Right lobe of liver (tissue), 6 donors: ENCODE measurements around the gene HSD17B4. TPM values are rescaled to one million over a fixed set of nuclear protein-coding genes. Genes with fewer than 3 reads are reported as not detected.
A peak's percentile ranks its signal among the peaks of the same experiment; 100 is the strongest.
"Not testable (repeated sequence)": the region's sequence is repeated elsewhere in the genome, so short reads cannot be mapped to it uniquely, and the experiment has no call there.

Source experiments
- ATAC-seq, 4 donors: fragments of 200-7000 bp; cut with Tn5 transposase; one replicate each; pipeline ENCODE4 v1.9.1; 2020; ENCODE audit warnings: mild to moderate bottlenecking in 4 of 4, moderate library complexity in 4 of 4
- DNase-seq, 3 donors: peaks; one replicate each; pipeline ENCODE4 v3.0.0-alpha.2; 2020
- H3K27ac ChIP-seq, 3 donors: fragments of 200-600 bp; one replicate each; pipeline ENCODE4 v1.8.0; 2022
- H3K27me3 ChIP-seq, 2 donors: fragments of 200-600 bp; one replicate each; pipeline ENCODE4 v1.8.0; 2022
- H3K36me3 ChIP-seq, 4 donors: fragments of 200-600 bp; sonication (generic) in 1 of 4; one replicate each; pipeline versions ENCODE4 v1.5.1 to v1.8.0; 2017 to 2022; ENCODE audit warnings: control low read depth in 1 of 4
- H3K4me1 ChIP-seq, 4 donors: fragments of 200-600 bp; sonication (generic) in 1 of 4; one replicate each; pipeline versions ENCODE4 v1.5.1 to v1.8.0; 2017 to 2022; ENCODE audit warnings: control low read depth in 1 of 4
- H3K4me3 ChIP-seq, 3 donors: fragments of 200-600 bp; one replicate each; pipeline ENCODE4 v1.8.0; 2022
- H3K9me3 ChIP-seq, 4 donors: fragments of 200-600 bp; sonication (generic) in 1 of 4; one replicate each; pipeline versions ENCODE4 v1.5.1 to v1.8.0; 2017 to 2022; ENCODE audit warnings: control low read depth in 1 of 4
- CTCF ChIP-seq, 4 donors: fragments of 200-600 bp in 3 of 4; fragments of 450-650 bp in 1 of 4; IDR thresholded peaks; one replicate each; pipeline versions ENCODE4 v1.5.1 to v1.8.0; 2016 to 2022; ENCODE audit warnings: antibody characterized with exemption in 4 of 4, mild to moderate bottlenecking in 2 of 4
- POLR2A ChIP-seq: fragments of 450-650 bp; IDR thresholded peaks from one replicate; pipeline ENCODE4 v1.6.1; 2017; ENCODE audit warnings: antibody characterized with exemption, mild to moderate bottlenecking
- WGBS: methylation state at CpG from one replicate; pipeline ENCODE4 v1.1.6; 2018; ENCODE audit warnings: low coverage, low lambda C conversion rate; ENCODE audit not compliant: insufficient coverage; ENCODE audit errors: missing lambda C conversion rate; 5-methylcytosine and 5-hydroxymethylcytosine counted together
- intact Hi-C, 2 donors: fragments of 100-400 bp; cut with DNase I; formaldehyde crosslinking; loops; one replicate each; pipeline versions ENCODE4 v1.11.2 to v1.14.1; 2022
- total RNA-seq, 6 experiments: library from RNA; depleted of rRNA in 2 of 6; stranded (reverse); fragments of >200 nt in 2 of 6; fragmentation: NEBNext Ultra II Directional in 3 of 6; extraction: Animal tissue kit (Norgen Biotek cat#: 25700) in 3 of 6; gene quantifications; one replicate each; pipeline versions ENCODE4 v1.1.0 to v1.2.4, GENCODE V29; 2016 to 2023
- donor health status: DM: no; HTN: yes; CAD: no.
- donor health status: DM: no; HTN: no; CAD: no.
- donor health status: DM: no; HTN: no; CAD: no.
- donor health status: DM: no; HTN: yes; CAD: no.
- donor health status: DM: no; HTN: yes; CAD: no.

The HSD17B4 gene
- total RNA-seq, 6 experiments from 2014 or later, result 380 to 571 (median 473) TPM

DNA sequence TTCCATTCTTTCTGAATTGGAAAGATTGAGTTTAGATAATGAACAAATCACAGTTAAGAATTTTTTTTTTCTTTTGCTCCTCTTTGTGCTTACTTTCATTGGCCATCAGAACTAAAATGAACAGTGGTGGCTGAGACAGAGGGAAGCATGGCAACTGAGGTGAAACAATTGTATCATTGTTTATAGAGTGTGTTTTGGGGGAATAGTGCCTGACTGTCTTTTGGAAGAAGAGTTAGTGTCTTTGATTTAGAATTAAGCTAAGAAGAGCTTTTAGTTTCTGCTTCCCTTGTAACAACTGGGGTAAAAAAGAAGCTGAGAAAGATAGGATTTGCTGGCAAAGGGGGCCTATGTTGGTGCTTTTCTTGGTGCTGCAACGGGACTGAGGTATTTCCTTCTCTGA, 24.0 kb downstream of the HSD17B4 start:
- peaks cover 0 to 71% (median 35%) of the 10 kb centered on the region in 4 donors for H3K36me3 ChIP-seq
- 75% methylated on average over 1 of the region's 1 CpG for WGBS
- no peaks in the 10 kb centered on the region for H3K27me3 ChIP-seq
- H3K27ac ChIP-seq, result no peak overlapping the region
- intact Hi-C loops, result no loop called here
- no peak overlapping the region for H3K4me3 ChIP-seq
- peaks cover 0 to under 1% (median 0%) of the 10 kb centered on the region in 4 donors for H3K4me1 ChIP-seq
- no peak for TF ChIP-seq POLR2A
- TF ChIP-seq CTCF (IDR thresholded peaks at IDR 0.05), result no peak
- H3K9me3 ChIP-seq, result no peaks in the 10 kb centered on the region
- ATAC-seq, result no peak
- no peak for DNase-seq

DNA sequence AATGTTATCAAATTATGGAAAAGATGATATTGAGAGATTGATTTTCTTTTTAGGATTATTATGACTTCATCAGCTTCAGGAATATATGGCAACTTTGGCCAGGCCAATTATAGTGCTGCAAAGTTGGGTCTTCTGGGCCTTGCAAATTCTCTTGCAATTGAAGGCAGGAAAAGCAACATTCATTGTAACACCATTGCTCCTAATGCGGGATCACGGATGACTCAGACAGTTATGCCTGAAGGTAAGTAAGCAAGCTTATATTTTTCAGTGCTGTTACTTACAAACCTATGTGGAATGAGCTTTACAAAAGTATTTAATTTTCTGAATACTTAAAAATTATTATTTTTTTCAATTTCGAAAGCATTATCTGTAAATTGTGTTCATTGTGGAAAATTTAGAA, 26.5 kb downstream of the HSD17B4 start:
- no peak for TF ChIP-seq POLR2A
- TF ChIP-seq CTCF (IDR thresholded peaks at IDR 0.05), result no peak
- WGBS, result 95% methylated on average over 3 of the region's 3 CpGs
- Histone ChIP-seq H3K9me3 (no peaks in the 10 kb centered on the region), H3K27me3 (no peaks in the 10 kb centered on the region), H3K27ac (no peak overlapping the region), H3K4me3 (no peak overlapping the region), H3K4me1 (peaks cover 0 to 12% (median 0%) of the 10 kb centered on the region in 4 donors), H3K36me3 (peaks cover 0 to 75% (median 34%) of the 10 kb centered on the region in 4 donors)
- ATAC-seq (no peak), DNase-seq (no peak)
- intact Hi-C loops, result no loop called here

DNA sequence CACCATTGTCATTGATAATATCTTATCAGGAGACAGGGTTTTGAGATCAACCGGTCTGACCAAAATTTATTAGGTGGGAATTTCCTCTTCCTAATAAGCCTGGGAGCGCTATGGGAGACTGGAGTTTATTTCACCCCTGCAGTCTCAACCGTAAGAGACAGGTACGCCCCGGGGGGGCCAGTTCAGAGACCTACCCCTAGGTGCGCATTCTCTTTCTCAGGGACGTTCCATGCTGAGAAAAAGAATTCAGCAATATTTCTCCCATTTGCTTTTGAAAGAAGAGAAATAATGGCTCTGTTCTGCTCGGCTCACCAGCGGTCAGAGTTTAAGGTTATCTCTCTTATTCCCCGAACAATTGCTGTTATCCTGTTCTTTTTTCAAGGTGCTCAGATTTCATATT, 28.3 kb downstream of the HSD17B4 start:
- Histone ChIP-seq H3K36me3 (peaks cover 0 to 66% (median 29%) of the 10 kb centered on the region in 4 donors), H3K4me1 (peaks cover 0 to 22% (median 4%) of the 10 kb centered on the region in 4 donors)
- H3K27me3 ChIP-seq, H3K4me3 ChIP-seq, H3K27ac ChIP-seq, H3K9me3 ChIP-seq, intact Hi-C loops, DNase-seq, ATAC-seq: not testable (repeated sequence)
- 98% methylated on average over 3 of the region's 10 CpGs for WGBS

- peaks cover 0 to 55% (median 21%) of the 10 kb centered on the region in 4 donors for H3K36me3 ChIP-seq
- ATAC-seq (peak in 2 of 4 donors; percentile 25), DNase-seq (no peak)
- peaks cover 0 to 22% (median 4%) of the 10 kb centered on the region in 4 donors for H3K4me1 ChIP-seq
- no peak overlapping the region for H3K4me3 ChIP-seq
- H3K27ac ChIP-seq, result no peak overlapping the region
- H3K27me3 ChIP-seq, result no peaks in the 10 kb centered on the region
- WGBS, result 63% methylated on average over 1 of the region's 1 CpG
- intact Hi-C loops, result no loop called here
- no peak for TF ChIP-seq CTCF (IDR thresholded peaks at IDR 0.05)
- TF ChIP-seq POLR2A, result no peak
- H3K9me3 ChIP-seq, result no peaks in the 10 kb centered on the region
Measured at GRCh38 chr5:119483155-119483554, 30.9 kb downstream of the HSD17B4 start.

- no peaks in the 10 kb centered on the region for H3K27me3 ChIP-seq
- DNase-seq, result no peak
- H3K36me3 ChIP-seq, result peaks cover 0 to 53% (median 19%) of the 10 kb centered on the region in 4 donors
- no peak for ATAC-seq
- no peak for TF ChIP-seq CTCF (IDR thresholded peaks at IDR 0.05)
- TF ChIP-seq POLR2A, result no peak
- H3K4me1 ChIP-seq, result peaks cover 0 to 22% (median 4%) of the 10 kb centered on the region in 4 donors
- H3K4me3 ChIP-seq, result no peak overlapping the region
- no peaks in the 10 kb centered on the region for H3K9me3 ChIP-seq
- no peak overlapping the region for H3K27ac ChIP-seq
- 96% methylated on average over 4 of the region's 4 CpGs for WGBS
- intact Hi-C loops, result no loop called here
Measured at GRCh38 chr5:119484884-119485283, 32.6 kb downstream of the HSD17B4 start.
